Activated CD8-positive, alpha-beta memory T cell treated with anti-CD3 and anti-CD28 coated beads, Interleukin-2, amount 50 U/mL, for 24 hours (primary cell): ENCODE results near the gene ZNF22.
"Not testable (repeated sequence)": the region's sequence is repeated elsewhere in the genome, so short reads cannot be mapped to it uniquely, and the experiment has no call there.

ENCODE experiments used
- DNase-seq: peaks from one replicate; pipeline ENCODE4 v3.0.0-alpha.2; 2020; ENCODE audit errors: extremely low read depth

The ZNF22 gene

GRCh38 chr10:44991571-44991970 is 9.2 kb upstream of the ZNF22 start:
- no peak for DNase-seq

- no peak for DNase-seq
Measured at GRCh38 chr10:44992070-44992731, 8.5 kb upstream of the ZNF22 start.

GRCh38 chr10:44992732-44993225 is 7.9 kb upstream of the ZNF22 start:
- no peak for DNase-seq

GRCh38 chr10:44993226-44993921 is 7.3 kb upstream of the ZNF22 start:
- no peak for DNase-seq

GRCh38 chr10:44993922-44994751 is 6.6 kb upstream of the ZNF22 start:
- DNase-seq, result no peak

GRCh38 chr10:44994752-44995530 is 5.8 kb upstream of the ZNF22 start:
- DNase-seq, result no peak

- DNase-seq, result no peak
Measured at GRCh38 chr10:44995581-44995913, 5.2 kb upstream of the ZNF22 start.

GRCh38 chr10:44995914-44996669 is 4.6 kb upstream of the ZNF22 start:
- DNase-seq, result no peak

GRCh38 chr10:44997105-44997748 is 3.5 kb upstream of the ZNF22 start:
- no peak for DNase-seq

- DNase-seq, result no peak
Measured at GRCh38 chr10:44998146-44998631, 2.5 kb upstream of the ZNF22 start.

- DNase-seq, result no peak
Measured at GRCh38 chr10:45000138-45000751, 478 bp upstream of the ZNF22 start.

GRCh38 chr10:45001381-45002148 is 842 bp downstream of the ZNF22 start:
- DNase-seq, result no peak

GRCh38 chr10:45003432-45004000 is 2.8 kb downstream of the ZNF22 start:
- DNase-seq, result no peak

GRCh38 chr10:45004661-45005060 is 3.9 kb downstream of the ZNF22 start:
- DNase-seq, result no peak

GRCh38 chr10:45005284-45005683 is 4.6 kb downstream of the ZNF22 start:
- no peak for DNase-seq

- no peak for DNase-seq
Measured at GRCh38 chr10:45006276-45007030, 5.7 kb downstream of the ZNF22 start.

- DNase-seq, result no peak
Measured at GRCh38 chr10:45008524-45009161, 7.9 kb downstream of the ZNF22 start.

- not testable (repeated sequence) for DNase-seq
Measured at GRCh38 chr10:45014557-45014956, 13.8 kb downstream of the ZNF22 start.
